GM19372 (cell line): Measurements from ENCODE around the gene TRPV4.

Source experiments
- ATAC-seq: cut with Tn5 transposase; IDR thresholded peaks from one replicate; pipeline ENCODE4 v1.9.1; 2021; ENCODE audit warnings: mild to moderate bottlenecking, low read depth, moderate library complexity; ENCODE audit not compliant: unreplicated experiment

The TRPV4 gene

DNA sequence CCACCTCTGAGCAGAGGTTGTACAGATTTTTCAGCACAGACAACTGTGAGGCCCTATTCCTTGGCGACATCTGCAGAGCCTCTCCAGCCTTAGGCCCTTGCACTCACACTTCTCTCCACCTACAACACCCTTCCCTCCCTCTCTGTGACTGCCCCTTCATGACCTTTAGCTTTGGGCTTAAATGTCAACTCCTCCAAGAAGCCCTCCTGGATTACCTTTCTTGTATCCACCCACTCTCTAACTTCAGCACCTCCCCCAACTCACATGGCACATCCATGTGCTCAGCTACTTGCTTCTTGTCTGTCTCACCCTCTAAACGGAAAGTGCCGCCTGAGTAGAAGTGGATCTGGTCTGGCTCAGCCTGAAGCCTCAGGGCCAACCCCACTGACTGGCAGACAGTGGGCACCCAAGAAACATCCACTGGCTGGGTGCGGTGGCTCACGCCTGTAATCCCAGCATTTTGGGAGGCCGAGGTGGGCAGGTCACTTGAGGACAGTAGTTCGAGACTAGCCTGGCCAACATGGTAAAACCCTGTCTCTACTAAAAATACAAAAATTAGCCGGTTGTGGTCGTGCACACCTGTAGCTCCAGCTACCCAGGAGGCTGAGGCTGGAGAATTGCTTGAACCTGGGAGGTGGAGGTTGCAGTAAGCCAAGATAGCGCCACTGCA lies 22.1 kb downstream of the TRPV4 start:
- no peak for ATAC-seq

DNA sequence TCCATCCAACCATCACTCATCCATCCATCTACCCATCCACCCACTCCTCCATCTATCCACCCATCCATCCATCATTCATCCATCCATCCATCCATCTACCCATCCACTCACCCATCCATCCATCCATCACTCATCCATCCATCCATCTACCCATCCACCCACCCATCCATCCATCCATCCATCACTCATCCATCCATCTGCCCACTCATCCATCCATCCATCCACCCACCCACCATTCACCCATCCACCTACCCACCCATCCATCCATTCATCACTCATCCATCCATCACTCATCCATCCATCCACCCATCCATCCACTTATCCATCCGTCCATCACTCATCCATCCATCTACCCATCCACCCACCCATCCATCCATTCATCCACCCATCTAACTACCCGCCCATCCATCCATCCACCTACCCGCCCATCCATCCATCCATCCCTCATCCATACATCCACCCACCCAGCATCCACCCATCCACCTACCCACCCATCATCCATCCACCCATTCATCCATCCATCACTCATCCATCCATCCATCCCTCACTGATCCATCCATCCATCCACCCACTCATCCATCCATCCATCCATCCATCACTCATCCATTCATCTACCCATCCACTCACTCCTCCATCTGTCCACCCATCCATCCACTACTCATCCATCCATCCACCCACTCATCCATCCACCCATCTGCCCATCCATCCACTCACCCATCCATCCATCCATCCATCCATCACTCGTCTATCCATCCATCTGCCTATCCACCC lies 24.1 kb downstream of the TRPV4 start:
- no peak for ATAC-seq

DNA sequence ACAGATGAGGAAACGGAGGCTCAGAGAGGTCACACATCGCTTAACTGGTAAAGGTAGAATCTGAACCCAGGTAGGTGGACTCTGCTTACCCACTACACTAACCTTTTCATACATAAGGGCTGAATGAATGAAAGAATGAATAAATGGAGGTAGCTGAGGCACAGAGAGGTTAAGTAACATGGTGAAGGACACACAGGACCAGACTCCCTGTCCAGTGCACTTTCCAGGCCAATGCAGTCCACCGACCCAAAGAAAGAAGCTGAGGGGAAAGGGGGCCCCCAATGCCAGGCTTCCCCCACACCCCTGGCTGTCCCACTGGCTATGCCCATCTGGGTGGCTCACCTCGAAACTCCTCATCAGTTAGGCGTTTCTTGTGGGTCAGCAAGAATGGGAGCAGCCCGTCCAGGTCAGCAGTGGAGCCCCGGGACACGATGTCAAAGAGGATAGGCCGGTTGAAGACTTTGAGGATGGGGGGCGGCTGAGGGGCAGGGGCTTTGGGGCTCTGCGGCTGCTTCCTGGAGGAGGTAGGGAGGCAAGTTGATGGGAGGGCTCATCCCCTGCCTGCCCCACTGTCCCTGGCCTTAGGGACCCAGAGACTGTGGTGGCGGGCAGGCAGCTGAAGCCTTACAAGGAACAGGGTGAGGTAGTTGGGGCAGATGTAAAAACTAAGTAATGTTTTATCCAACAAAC lies 25.1 kb downstream of the TRPV4 start:
- ATAC-seq, result no peak

DNA sequence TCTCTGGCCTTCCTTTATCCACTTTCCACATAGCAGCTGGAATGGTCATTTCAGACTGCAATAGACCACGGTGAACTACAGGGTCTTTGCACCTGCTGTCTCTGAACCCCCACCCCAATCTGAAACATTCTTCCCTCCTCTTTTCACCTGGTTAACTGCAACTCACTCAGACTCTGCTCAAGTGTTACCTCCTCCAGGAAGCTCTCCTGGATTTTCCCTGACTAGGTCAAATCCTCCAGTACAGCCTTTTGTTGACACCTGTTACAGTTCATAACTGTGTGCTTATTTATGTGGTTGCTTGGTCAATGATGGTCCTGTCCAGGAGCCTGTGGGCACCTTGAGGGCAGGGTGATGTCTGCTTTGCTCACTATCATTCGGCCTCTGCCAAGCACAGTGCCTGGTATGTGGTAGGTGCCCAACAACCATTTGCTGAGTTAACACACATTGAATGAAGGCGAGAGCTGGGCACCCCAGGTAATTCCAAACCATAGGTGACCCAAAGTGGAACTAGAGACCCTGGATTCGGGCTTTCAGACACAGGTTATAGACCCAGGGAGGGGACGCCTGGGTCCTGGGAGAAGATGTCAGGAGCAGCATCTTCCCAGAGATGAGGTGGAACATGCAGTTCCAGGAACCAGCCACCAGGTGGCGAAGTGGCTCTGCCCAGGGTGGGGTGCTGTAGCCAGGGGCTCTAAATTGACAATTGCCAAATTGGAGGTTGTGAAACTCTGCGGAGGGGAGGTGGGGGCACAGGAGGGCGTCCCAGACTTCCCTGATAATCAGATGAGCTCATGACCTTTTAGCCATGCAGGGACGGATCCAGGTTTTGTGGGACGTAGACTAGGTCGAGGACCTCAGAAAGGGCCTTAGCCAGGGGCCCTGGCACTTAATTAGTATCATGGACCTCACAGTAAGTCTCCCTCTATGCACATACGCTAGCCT lies 28.1 kb downstream of the TRPV4 start:
- no peak for ATAC-seq

DNA sequence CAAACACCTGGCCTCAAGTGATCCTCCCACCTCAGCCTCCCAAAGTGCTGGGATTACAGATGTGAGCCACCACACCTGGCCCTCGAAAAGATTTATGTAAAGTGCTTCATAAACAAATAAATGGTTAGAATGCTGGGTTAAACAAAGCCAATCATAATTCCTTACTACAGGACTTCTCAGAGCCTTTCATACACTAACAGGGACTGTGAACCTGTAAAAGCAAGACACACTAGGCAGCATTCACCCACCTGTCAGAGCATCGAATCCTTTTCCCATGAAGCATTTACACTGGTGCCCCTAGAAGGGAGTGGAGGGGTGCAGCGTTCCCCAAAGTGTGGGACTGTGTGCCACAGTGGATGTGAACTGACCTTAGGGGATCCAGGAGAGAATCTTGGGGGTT lies 29.5 kb downstream of the TRPV4 start:
- no peak for ATAC-seq

DNA sequence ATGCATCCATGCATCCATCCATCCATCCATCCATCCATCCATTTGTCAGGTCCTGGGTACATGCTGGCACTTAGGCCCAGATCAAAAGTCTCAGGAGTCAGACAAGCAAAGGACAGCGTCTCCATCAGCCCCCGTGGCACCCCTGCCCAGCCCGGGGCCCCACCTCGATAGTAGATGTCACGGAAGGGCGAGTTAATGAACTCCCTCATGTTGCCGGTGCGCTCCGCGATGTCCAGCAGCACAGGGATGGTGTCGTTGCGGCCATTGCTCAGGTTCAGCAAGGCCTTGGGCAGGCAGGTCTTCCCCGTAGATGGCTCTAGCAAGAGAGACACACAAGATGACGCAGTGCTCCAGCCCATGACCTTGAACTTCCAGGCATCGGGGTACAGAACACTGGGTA lies 30.4 kb downstream of the TRPV4 start:
- ATAC-seq, result no peak

DNA sequence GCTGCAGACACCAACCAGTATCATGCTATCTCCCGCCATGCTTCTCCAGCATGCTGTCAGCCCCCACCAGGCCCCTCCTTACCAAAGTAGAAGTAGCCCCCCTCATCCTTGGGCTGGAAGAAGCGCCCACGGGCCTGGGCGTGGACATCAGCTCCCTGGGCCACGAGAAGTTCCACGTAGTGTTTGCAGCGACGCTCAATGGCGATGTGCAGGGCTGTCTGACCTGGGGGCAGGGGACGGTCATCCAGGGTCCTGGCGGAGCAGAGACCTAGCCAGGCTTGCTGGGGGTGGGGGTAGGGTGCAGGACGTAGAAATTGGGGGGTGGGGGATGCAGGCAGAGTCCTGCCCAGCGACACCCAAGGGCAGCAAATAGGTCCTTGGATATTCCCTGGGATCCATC lies 32.7 kb downstream of the TRPV4 start:
- no peak for ATAC-seq

DNA sequence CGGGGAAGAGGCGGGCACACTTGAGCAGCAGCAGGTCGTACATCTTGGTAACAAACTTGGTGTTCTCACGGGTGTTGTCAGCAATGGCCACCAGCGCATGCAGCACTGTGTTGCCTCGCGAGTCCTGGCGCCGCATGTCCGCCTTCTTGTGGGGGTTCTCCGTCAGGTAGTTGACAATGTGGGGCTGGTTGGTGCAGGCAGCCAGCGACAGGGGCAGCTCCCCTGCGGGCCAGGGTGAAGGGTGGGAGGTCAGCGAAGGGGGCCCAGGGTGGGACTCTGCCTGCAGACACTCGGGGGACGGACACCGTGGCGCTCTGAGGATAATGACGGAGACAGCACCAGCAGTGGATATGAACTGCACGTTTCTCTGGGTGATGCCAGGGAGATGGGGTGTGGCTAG lies 34.5 kb downstream of the TRPV4 start:
- ATAC-seq, result no peak

DNA sequence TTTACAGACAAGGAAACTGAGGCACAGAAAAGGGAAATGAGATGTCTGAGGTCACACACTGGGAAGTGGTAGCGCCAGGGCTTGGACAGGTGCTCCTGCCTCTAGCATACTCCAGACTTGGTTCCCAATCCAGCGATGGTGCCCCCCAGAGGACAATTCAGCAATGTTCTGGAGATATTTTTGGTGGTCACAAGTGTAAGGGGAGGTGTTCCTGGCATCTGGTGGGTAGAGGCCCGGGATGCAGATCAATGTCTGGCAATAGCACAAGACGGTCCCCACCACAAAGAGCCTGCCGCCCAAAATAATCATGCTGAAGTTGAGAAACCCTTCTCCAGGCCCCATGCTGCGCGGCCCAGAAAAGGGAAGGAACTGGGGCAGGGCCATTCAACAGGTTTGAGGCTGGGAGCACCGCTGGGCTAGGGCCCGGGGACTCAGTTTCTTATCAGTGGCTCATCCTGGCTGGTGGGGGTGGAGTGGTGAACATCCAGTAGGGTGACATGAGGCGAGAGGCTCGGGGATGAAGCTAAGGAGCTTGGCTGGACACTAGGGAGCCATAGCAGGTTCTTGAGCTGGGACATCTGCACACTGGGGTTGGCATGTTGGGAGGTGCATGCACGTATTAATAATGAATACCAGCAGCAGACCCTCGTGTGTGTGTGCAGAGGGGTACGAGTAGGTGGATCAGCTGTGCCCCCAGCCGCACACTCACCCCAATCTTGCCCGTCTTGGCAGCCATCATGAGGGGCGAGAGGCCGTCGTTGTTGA lies 35.1 kb downstream of the TRPV4 start:
- ATAC-seq, result no peak

DNA sequence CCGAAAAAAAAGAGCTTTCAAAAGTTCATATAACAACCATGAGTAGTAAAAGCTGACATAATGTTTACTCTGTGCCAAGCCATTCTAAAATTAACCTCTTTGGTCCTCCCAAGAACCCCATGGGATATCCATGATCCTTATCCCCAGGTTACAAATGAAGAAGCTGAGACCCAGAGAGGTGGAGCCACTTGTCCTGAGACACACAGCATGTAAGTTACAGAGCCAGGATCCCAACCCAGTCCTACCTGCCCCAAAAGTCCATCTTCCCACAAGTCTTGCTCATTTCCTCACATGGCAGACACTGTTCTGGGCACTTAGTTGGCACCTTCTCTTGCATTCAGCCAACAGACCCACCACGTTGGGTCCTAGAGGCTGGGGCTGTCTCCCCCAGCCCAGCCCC lies 37.1 kb downstream of the TRPV4 start:
- ATAC-seq, result no peak

DNA sequence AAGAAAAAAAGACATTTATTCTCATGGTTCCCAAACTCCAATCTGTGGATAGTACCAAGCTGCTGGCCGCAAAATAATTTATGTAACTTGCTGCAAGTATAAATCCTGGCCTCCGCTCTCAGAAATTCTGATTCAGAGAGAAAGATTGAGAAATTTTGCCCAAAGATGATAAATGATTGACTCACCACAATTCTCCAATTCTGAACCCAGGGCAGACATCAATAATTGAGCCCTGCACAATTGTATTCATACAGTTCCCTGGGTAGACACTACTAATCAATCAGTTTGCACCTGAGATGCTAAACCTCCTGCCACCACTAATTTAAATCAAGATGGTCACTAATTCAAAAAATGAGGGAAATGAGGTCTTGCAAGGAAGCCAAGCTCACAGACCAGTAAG lies 38.2 kb downstream of the TRPV4 start:
- ATAC-seq, result no peak

DNA sequence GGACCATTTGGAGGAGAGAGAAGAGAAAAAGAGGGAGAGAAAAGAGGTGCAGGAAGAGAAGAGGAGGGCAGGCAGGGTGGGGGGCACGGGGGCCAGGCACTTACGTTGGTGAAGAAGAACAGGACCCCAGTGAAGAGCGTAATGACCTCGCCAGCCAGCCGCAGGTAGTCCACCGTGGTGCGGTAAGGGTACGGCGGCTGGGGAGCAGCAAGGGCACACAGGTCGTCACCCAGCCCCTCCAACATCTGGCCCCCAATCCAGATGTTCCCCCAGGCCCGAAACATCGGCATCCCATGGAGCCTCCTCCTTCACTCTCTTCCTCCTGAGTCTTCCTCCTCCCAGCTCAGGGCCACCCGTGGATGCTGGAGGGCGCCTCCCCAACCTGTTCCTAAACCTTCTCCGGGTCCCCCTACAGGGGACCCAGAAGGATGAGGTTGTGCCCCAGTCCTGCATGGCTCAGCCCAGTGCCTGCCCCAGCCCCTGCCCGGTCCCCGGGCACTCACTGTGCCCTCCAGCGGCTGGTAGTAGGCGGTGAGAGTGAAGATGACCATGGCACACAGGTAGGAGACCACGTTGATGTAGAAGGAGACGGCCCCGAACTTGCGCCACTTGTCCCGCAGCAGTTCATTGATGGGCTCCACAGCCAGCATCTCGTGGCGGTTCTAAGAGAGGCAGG lies 39.2 kb downstream of the TRPV4 start:
- no peak for ATAC-seq

DNA sequence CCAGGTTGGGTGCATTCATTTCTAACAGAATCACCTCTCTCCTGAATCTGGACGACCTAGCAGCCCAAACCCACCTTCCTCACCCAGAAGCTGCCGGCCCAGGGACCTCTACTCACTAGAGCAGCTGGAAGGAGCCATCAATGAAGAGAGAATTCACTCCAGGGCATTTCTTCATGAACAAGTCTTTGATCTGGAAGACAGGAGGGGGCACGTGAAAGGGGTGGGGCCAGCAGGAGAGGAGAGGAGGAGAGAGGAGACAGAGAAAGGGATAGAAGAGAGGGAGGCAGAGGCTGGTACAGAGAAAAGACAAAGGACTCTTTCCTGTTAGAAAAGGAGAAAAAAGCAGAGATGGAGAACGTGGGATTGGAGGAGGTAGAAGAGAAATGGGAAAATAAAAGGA lies 39.8 kb downstream of the TRPV4 start:
- no peak for ATAC-seq

DNA sequence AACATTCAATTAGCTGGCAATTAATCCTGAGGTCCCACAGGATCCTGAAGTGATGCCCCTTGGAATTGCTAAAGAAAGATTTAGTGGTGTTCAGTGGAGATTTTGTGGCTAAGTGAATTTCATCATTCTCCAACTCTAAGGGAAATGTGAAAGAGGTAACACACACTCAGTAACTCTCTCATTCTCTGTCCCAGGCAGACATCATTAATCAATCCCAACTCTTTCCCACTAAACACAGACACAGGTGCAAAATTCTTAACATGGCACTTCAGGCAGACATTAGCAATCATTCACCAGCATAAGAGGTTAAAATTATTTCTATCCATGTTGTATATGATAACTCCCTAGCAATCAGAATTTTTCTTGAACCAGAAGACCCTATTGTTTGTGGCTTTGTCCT lies 40.2 kb downstream of the TRPV4 start:
- ATAC-seq, result no peak

DNA sequence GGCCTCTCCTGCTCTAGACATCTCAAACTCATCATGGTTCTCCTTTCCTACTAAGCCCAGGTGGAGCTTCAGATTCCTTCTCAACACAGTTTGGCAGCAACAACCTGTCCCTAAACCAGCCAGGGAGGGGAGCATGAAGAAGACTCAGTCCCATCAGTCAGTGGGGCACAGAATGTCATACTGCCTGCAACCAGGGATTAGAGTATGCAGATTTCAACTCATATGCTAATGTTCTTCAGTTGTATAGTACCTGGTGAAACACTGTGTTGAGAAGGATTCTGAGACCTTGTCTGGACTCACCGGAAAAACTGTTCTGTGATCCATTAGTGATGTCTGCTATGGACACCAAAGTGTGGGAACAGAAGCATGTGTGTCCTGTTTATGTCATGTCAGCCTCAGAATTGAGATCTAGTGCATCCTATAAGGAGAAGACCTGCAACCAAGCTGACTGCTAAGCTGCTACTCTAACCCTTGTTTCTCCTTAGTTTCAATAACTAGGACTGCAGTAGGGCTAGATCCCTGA lies 43.6 kb downstream of the TRPV4 start:
- no peak for ATAC-seq

DNA sequence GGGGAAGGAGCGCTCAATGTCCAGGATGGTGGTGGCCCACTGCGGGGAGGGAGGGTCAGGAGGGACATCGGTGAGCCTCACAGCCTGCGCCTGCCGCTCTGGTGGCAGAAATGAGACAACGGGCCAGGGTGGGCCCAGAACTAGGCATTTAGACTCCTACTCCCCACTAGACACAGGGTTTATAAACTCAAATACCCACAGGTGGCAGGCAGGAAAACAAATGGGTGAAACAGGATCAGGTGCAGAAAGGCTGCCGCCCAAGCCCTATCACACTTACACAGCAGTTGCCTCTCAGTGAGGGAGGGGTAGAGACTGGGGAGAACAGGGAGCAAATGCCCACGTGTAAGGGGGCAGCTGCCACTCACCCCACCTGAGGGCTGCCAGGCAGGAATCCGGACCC lies 46.4 kb downstream of the TRPV4 start:
- no peak for ATAC-seq

DNA sequence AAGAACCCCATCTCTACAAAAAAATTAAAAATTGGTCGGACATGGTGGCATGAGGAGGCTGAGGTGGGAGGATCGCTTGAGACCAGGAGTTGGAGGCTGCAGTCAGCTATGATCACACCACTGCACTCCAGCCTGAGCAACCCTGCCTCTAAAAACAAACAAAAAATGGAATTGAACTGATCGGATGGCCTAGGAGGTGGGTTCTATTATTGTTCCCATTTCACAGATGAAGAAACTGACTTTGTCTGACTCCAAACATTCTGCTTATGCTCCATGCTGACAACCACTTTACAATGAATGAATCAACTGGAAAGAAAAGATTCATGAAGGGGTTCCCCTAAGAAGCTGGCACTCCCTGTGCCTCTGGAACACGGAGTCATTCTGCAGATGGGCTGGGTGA lies 47.3 kb downstream of the TRPV4 start:
- no peak for ATAC-seq

DNA sequence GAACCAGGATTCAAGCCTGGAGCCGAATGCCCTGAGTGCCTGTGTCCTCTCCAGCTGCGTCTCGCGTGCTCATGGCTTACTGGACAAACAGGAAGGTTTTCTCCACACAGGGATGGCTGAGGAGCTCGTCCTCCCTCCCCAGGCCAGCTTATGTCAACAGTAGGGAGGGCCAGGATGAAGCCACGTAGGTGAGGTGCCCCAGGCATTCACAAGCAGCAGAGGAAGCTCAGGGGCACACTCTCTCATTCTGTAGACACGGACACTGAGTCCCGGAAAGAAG lies 49.3 kb downstream of the TRPV4 start:
- no peak for ATAC-seq

DNA sequence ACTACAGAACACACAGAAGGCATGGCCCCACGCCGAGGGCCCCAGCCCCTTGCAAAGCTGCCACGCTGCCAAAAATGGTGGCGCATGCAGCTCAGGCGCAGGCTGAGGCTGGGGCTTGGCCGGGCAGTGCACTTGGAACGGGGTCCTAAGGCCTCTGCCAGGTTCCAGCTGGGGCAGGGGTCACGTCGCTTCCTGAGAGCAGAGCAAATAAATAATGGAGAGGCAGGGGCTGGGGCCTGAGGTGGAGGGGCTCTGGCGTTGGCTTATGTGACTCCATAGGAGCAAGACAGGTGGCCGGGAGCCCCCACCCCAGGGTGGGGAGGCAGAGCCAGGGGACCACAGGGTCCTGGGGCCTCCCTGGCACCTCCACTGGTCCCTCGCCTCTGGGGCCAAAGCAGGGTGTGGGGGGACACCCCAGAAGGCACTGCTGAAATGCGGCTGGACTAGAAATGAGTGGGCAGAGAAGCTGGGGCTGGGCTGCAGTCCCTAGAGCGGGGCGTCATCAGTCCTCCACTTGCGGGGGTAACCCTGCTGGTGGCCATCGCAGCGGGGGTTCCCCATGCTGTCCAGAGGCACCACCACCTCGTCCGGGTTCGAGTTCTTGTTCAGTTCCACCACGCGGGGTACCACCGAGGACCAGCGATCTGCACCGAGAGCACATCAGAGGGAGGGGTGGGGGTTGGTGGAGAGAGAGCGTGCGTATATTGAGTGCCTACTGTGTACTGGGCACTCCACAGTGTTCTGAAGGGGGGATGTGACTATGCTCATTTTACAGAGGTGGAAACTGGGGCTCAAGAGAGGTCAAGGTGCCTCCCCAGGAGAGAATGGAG lies 49.8 kb downstream of the TRPV4 start:
- no peak for ATAC-seq
